NCI-H748 (cell line): ENCODE results near the gene SLC13A5.
"Not testable (repeated sequence)": the region's sequence is repeated elsewhere in the genome, so short reads cannot be mapped to it uniquely, and the experiment has no call there.

ENCODE experiments used
- DNase-seq: peaks from one replicate; lab custom pipeline; 2025; ENCODE audit not compliant: unreplicated experiment; lab: John Stamatoyannopoulos, UW

SLC13A5 gene

GRCh38 chr17:6666557-6666956 is 46.6 kb downstream of the SLC13A5 start:
- no peak for DNase-seq

GRCh38 chr17:6666077-6666521 is 47.1 kb downstream of the SLC13A5 start:
- DNase-seq, result peak; percentile 82

GRCh38 chr17:6663200-6663599 is 50.0 kb downstream of the SLC13A5 start:
- not testable (repeated sequence) for DNase-seq

DNA sequence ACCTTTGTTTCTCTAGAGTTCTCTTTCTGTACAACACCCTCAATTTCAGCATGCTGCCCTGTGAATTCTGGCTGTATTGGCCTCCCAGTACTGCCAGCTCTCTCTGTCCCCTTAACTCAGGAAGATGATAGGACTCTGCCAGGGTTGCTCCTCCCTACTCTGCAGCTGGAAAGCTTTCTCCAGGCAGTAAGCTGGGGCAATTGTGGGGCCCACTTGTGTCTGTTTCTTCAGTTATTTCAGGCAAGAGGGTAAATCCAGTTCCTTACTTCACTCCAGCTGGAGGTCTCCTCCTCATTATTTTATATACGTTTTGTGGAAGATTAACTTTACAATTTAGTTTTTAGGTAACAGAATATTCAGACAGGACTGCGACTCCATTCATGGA is 51.7 kb downstream of the SLC13A5 start:
- no peak for DNase-seq

- no peak for DNase-seq
These were observed 52.2 kb downstream of the SLC13A5 start for GRCh38 chr17:6660805-6661463.

DNA sequence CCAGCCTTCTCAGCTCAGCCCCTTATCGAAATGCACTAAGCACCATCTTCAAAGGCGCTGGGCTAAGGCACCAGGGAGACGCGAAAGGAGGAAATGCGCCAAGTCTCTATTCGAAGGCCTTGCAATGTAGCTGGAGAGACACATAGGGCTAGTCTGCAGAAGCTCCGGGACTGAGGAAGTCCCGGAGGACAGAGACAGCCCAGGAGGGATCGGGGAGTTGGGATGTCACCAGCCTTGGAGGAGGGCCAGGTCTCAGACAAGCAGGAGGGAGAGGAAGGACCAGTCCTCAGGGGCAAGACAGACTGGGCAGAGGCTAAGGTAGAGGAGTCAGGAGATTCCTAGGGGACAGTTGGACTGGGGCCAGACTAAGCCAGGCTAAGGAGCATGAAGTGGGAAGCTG is 53.1 kb downstream of the SLC13A5 start:
- no peak for DNase-seq

DNA sequence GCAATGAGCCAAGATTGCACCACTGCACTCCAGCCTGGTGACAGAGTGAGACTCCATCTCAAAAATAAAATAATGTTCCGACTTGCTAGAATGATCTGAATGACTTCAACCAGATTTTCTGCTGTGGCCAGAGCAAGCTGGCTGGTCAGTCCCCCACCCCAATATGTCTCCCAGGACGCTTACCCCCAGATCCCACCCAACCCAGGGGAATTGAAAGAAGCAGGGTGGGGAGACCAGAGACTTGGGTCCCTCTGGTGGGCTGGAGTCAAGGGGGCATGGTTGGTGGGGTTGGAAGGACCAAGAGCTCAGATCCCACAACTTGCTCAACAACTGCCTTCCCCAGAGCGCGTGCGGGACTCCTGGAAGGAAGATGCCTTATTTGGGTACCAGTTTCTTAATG is 54.8 kb downstream of the SLC13A5 start:
- not testable (repeated sequence) for DNase-seq

- no peak for DNase-seq
These were observed 55.4 kb downstream of the SLC13A5 start for GRCh38 chr17:6657633-6658287.

GRCh38 chr17:6656797-6657632 is 56.2 kb downstream of the SLC13A5 start:
- DNase-seq, result peak; percentile 27

GRCh38 chr17:6655732-6656361 is 57.3 kb downstream of the SLC13A5 start:
- DNase-seq, result not testable (repeated sequence)

- peak; percentile 84 for DNase-seq
These were observed 58.1 kb downstream of the SLC13A5 start for GRCh38 chr17:6654841-6655731.

DNA sequence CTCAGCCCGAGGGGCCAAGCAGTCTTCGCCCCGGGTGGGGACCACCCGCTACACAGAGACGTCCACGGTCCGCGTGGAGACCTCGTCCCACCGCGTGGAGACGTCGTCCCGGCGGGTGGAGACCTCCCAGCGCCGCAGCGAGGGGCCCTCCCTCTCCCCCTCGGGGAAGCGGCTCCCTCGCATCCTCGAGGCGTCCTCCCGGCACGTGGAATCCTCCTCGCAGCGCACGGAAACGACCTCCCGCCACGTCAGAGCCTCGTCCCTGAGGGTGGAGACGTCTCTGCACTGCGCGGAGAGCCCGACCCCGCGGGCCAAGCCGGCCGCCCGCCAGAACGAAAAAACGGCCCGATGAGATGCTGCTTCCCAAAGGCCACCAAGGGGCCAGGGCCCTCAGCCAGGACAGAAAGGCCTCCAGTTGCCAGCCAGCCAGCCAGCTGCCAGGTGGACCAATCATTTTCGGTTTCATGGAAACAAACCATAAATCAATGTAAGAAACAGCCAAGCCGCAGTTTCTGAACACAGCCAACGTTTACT is 61.2 kb downstream of the SLC13A5 start:
- peak; percentile 77 for DNase-seq

- peak; percentile 98 for DNase-seq
These were observed 61.7 kb downstream of the SLC13A5 start, which contains the start of the genes C17orf100 and MED31 for GRCh38 chr17:6651354-6651918. C17orf100 (plus strand) TSS chr17:6651762; CDS start chr17:6651914, 152 bp downstream. MED31 (minus strand) TSS chr17:6651605; CDS start chr17:6651528, 77 bp downstream.

DNA sequence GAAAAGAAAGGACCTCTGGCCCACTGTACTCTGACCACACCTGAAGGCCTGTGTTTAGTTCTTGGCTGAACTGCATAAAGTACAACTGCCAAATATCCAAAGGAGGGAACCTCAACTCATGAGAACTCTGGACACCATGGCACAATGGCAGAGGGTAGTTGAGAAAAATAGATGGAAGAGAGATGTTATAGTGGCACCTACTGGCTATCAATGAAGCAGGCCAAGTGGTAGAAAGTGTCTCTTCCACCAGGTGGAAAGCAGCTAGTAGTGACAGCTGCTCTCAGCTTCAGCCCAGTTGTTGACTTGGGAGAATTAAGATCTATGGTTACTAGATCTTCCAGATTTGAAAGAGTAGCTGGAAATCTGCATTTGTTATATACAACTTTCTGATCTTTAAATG is 65.0 kb downstream of the SLC13A5 start:
- no peak for DNase-seq

DNA sequence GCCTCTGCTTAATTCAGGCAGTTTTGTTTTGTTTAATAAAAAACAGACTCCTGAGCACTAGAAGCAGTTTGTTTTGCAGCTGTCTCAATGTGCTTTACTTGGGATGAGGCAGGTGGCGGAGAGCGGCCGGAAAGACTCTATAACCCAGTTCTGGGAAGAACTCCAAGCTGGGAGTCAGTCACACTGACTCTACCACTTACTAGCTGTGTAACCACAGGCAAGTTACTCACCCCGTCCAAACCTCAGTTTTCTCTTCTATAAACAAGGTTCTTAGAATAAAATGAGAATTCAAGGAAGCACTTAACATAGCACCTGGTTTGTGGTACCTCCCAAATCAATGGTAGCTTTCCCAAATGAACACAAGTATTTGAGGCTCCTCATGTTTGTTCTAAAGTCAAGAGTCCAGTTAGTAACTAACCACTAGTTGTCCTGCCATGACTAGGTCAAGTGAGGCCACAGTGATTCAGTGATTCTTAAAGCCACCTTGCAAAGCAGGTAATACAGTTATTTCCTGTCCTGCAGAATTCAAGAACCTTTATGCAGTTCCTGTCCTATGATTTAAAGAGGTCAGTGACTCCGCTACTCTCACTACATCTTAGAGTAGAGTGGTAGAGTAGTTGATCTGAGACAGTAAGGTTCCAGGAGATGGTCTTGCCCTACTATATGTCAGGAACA is 69.6 kb downstream of the SLC13A5 start:
- no peak for DNase-seq

GRCh38 chr17:6642592-6642991 is 70.6 kb downstream of the SLC13A5 start:
- DNase-seq, result no peak

- peak; percentile 63 for DNase-seq
These were observed 71.8 kb downstream of the SLC13A5 start for GRCh38 chr17:6641247-6641863.

DNA sequence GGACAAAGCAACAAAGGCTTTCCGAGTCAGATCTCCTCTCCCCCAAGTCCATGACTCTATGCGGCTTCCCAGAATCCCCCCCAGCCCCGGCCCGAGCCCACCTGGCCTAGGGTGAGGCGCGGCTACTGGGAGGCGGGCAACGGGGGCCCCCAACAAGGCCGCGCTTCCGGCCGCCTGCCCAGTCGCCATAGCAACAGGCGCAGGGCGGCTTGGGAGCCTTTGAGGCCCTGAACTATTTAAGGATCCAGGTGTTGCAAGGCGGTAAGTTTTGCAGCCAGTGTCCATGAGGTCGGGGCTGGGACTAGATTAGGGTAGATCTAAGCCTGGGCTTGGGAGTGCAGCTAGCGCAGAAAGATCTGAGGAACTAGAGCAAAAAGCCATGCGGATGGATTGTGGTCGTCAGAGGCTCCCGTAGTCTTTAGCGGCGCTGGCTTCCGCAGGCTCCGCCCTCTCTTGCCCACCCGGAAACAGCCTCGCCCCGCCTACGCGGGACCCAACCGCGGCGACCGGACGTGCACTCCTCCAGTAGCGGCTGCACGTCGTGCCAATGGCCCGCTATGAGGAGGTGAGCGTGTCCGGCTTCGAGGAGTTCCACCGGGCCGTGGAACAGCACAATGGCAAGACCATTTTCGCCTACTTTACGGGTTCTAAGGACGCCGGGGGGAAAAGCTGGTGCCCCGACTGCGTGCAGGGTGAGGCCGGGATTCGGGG is 72.5 kb downstream of the SLC13A5 start, which contains the start of the genes KIAA0753 and TXNDC17:
TSS of gene KIAA0753 (minus strand) at position 176 of the 711 bp plus-strand sequence. CDS start 5,608 bp downstream, outside the sequence.
TSS of gene TXNDC17 (plus strand) at position 525 of the 711 bp plus-strand sequence. CDS start at position 548, 23 bp downstream.
- DNase-seq, result peak; percentile 95
